Measurements from ENCODE around the gene IL5. TPM values are rescaled to one million over a fixed set of nuclear protein-coding genes. Genes with fewer than 3 reads are reported as not detected.
A peak's percentile ranks its signal among the peaks of the same experiment; 100 is the strongest.

The IL5 gene
- total RNA-seq, 2 experiments from 2014 or later = 0.71 TPM; not detected in 1

GRCh38 chr5:132505641-132506040, 37.7 kb downstream of the IL5 start:
- H3K9me3 Mint-ChIP-seq (ENCODE audit: insufficient read depth) = no peaks in the 10 kb centered on the region
- DNase-seq = no peak
- ChIA-PET POLR2A (interaction anchor here (1.2 kb wide), 1 partner anchor 51 kb away, joined by 3 read pairs; the partner anchor contains the start of gene RAD50), CTCF (interaction anchor here (0.9 to 13.6 kb wide), 14 partner anchors 9 to 485 kb away, joined by 3 to 400 read pairs (median 6); no protein-coding TSS in a partner anchor)
- H3K4me3 Mint-ChIP-seq = no peak overlapping the region
- peaks cover 19% of the 10 kb centered on the region for H3K4me1 Mint-ChIP-seq (ENCODE audit: low read depth)
- H3K27ac Mint-ChIP-seq = no peak overlapping the region
- H3K36me3 Mint-ChIP-seq (ENCODE audit: low read depth) = no peaks in the 10 kb centered on the region
- no peak for ATAC-seq
- H3K27me3 Mint-ChIP-seq (ENCODE audit: low read depth) = peaks cover 13% of the 10 kb centered on the region

- ChIA-PET POLR2A (no interaction called here), CTCF (interaction anchor here (1.0 to 13.6 kb wide), 5 partner anchors 22 to 336 kb away, joined by 3 to 400 read pairs (median 12); no protein-coding TSS in a partner anchor)
- DNase-seq (no peak), ATAC-seq (no peak)
- Mint-ChIP-seq H3K4me1 (ENCODE audit: low read depth) (peaks cover 27% of the 10 kb centered on the region), H3K36me3 (ENCODE audit: low read depth) (no peaks in the 10 kb centered on the region), H3K27me3 (ENCODE audit: low read depth) (peaks cover 10% of the 10 kb centered on the region), H3K27ac (no peak overlapping the region), H3K4me3 (no peak overlapping the region), H3K9me3 (ENCODE audit: insufficient read depth) (no peaks in the 10 kb centered on the region)
Observed at GRCh38 chr5:132504746-132505145, 38.6 kb downstream of the IL5 start.

GRCh38 chr5:132503244-132503643, 40.1 kb downstream of the IL5 start:
- Mint-ChIP-seq H3K27ac (no peak overlapping the region), H3K27me3 (ENCODE audit: low read depth) (peaks cover 9% of the 10 kb centered on the region), H3K4me3 (no peak overlapping the region), H3K9me3 (ENCODE audit: insufficient read depth) (no peaks in the 10 kb centered on the region), H3K36me3 (ENCODE audit: low read depth) (no peaks in the 10 kb centered on the region), H3K4me1 (ENCODE audit: low read depth) (peaks cover 37% of the 10 kb centered on the region)
- POLR2A ChIA-PET = interaction anchor here (0.9 to 18.3 kb wide), 2 partner anchors 23 to 93 kb away, joined by 3 to 720 read pairs; partner anchors contain the start of gene IRF1
- CTCF ChIA-PET = interaction anchor here (1.2 to 13.6 kb wide), 4 partner anchors 92 to 316 kb away, joined by 3 to 400 read pairs (median 50); no protein-coding TSS in a partner anchor
- no peak for ATAC-seq
- DNase-seq = no peak

- no peak overlapping the region for H3K4me3 Mint-ChIP-seq
- no peaks in the 10 kb centered on the region for H3K36me3 Mint-ChIP-seq (ENCODE audit: low read depth)
- H3K27ac Mint-ChIP-seq = no peak overlapping the region
- ATAC-seq (no peak), DNase-seq (no peak)
- H3K27me3 Mint-ChIP-seq (ENCODE audit: low read depth) = peaks cover 6% of the 10 kb centered on the region
- no peaks in the 10 kb centered on the region for H3K9me3 Mint-ChIP-seq (ENCODE audit: insufficient read depth)
- POLR2A ChIA-PET = interaction anchor here (0.9 to 18.3 kb wide), 4 partner anchors 22 to 112 kb away, joined by 3 to 720 read pairs (median 4); partner anchors contain the start of gene IRF1
- CTCF ChIA-PET = interaction anchor here (0.8 to 13.6 kb wide), 17 partner anchors 9 to 312 kb away, joined by 3 to 400 read pairs (median 16); partner anchors contain the start of genes IRF1 and SLC22A5
- H3K4me1 Mint-ChIP-seq (ENCODE audit: low read depth) = peaks cover 47% of the 10 kb centered on the region
Observed at GRCh38 chr5:132501961-132502931, 41.1 kb downstream of the IL5 start.

- H3K27ac Mint-ChIP-seq = no peak overlapping the region
- no peak overlapping the region for H3K4me3 Mint-ChIP-seq
- H3K4me1 Mint-ChIP-seq (ENCODE audit: low read depth) = peaks cover 49% of the 10 kb centered on the region
- DNase-seq = no peak
- ATAC-seq = no peak
- H3K27me3 Mint-ChIP-seq (ENCODE audit: low read depth) = peaks cover 6% of the 10 kb centered on the region
- H3K36me3 Mint-ChIP-seq (ENCODE audit: low read depth) = no peaks in the 10 kb centered on the region
- ChIA-PET CTCF (interaction anchor here (0.8 to 13.6 kb wide), 29 partner anchors 10 to 383 kb away, joined by 3 to 400 read pairs (median 7); partner anchors contain the start of genes IRF1 and SLC22A5), POLR2A (interaction anchor here (0.6 to 18.3 kb wide), 7 partner anchors 9 to 115 kb away, joined by 3 to 720 read pairs (median 5); partner anchors contain the start of gene IRF1)
- H3K9me3 Mint-ChIP-seq (ENCODE audit: insufficient read depth) = no peaks in the 10 kb centered on the region
Observed at GRCh38 chr5:132501629-132501956, 41.7 kb downstream of the IL5 start.

- H3K4me1 Mint-ChIP-seq (ENCODE audit: low read depth) = peaks cover 45% of the 10 kb centered on the region
- peak; percentile 25 for ATAC-seq
- no peaks in the 10 kb centered on the region for H3K36me3 Mint-ChIP-seq (ENCODE audit: low read depth)
- peak overlapping the region; percentile 81 for H3K27ac Mint-ChIP-seq
- H3K9me3 Mint-ChIP-seq (ENCODE audit: insufficient read depth) = no peaks in the 10 kb centered on the region
- CTCF ChIA-PET = interaction anchor here (0.6 to 13.6 kb wide), 53 partner anchors 8 to 440 kb away, joined by 3 to 400 read pairs (median 4); partner anchors contain the start of genes IRF1 and SLC22A5
- peaks cover 5% of the 10 kb centered on the region for H3K27me3 Mint-ChIP-seq (ENCODE audit: low read depth)
- POLR2A ChIA-PET = interaction anchor here (0.6 to 18.3 kb wide), 8 partner anchors 8 to 114 kb away, joined by 3 to 720 read pairs (median 4); partner anchors contain the start of gene IRF1
- H3K4me3 Mint-ChIP-seq = no peak overlapping the region
- DNase-seq = peak; percentile 85
Observed at GRCh38 chr5:132500931-132501628, 42.2 kb downstream of the IL5 start.

GRCh38 chr5:132500244-132500930, 42.9 kb downstream of the IL5 start:
- DNase-seq = no peak
- ChIA-PET CTCF (interaction anchor here (0.6 to 13.6 kb wide), 53 partner anchors 8 to 440 kb away, joined by 3 to 400 read pairs (median 4); partner anchors contain the start of genes IRF1 and SLC22A5), POLR2A (interaction anchor here (0.7 to 18.3 kb wide), 6 partner anchors 20 to 114 kb away, joined by 3 to 720 read pairs (median 4); partner anchors contain the start of gene IRF1)
- Mint-ChIP-seq H3K4me3 (no peak overlapping the region), H3K36me3 (ENCODE audit: low read depth) (no peaks in the 10 kb centered on the region), H3K4me1 (ENCODE audit: low read depth) (peaks cover 45% of the 10 kb centered on the region), H3K9me3 (ENCODE audit: insufficient read depth) (no peaks in the 10 kb centered on the region), H3K27me3 (ENCODE audit: low read depth) (peaks cover 4% of the 10 kb centered on the region), H3K27ac (peak overlapping the region; percentile 60)
- ATAC-seq = no peak

GRCh38 chr5:132499440-132500243, 43.7 kb downstream of the IL5 start:
- Mint-ChIP-seq H3K4me1 (ENCODE audit: low read depth) (peaks cover 51% of the 10 kb centered on the region), H3K4me3 (no peak overlapping the region), H3K27ac (peak overlapping the region; percentile 60), H3K27me3 (ENCODE audit: low read depth) (peaks cover 4% of the 10 kb centered on the region), H3K9me3 (ENCODE audit: insufficient read depth) (no peaks in the 10 kb centered on the region), H3K36me3 (ENCODE audit: low read depth) (no peaks in the 10 kb centered on the region)
- CTCF ChIA-PET = interaction anchor here (0.8 to 13.6 kb wide), 19 partner anchors 9 to 385 kb away, joined by 3 to 400 read pairs (median 15); partner anchors contain the start of gene IRF1
- no peak for ATAC-seq
- POLR2A ChIA-PET = interaction anchor here (2.0 to 18.3 kb wide), 3 partner anchors 20 to 113 kb away, joined by 10 to 720 read pairs (median 74); partner anchors contain the start of gene IRF1
- no peak for DNase-seq

GRCh38 chr5:132498686-132499271, 44.5 kb downstream of the IL5 start:
- H3K4me3 Mint-ChIP-seq = no peak overlapping the region
- ATAC-seq = no peak
- H3K36me3 Mint-ChIP-seq (ENCODE audit: low read depth) = no peaks in the 10 kb centered on the region
- no peaks in the 10 kb centered on the region for H3K9me3 Mint-ChIP-seq (ENCODE audit: insufficient read depth)
- DNase-seq = peak; percentile 22
- ChIA-PET CTCF (interaction anchor here (0.7 to 13.6 kb wide), 11 partner anchors 34 to 322 kb away, joined by 3 to 400 read pairs (median 7); partner anchors contain the start of gene SLC22A5), POLR2A (interaction anchor here (3.9 to 18.3 kb wide), 4 partner anchors 19 to 88 kb away, joined by 44 to 720 read pairs (median 78); partner anchors contain the start of gene IRF1)
- peaks cover 60% of the 10 kb centered on the region for H3K4me1 Mint-ChIP-seq (ENCODE audit: low read depth)
- peak overlapping the region; percentile 60 for H3K27ac Mint-ChIP-seq
- H3K27me3 Mint-ChIP-seq (ENCODE audit: low read depth) = peaks cover 4% of the 10 kb centered on the region

All from activated CD8-positive, alpha-beta T cell treated with anti-CD3 and anti-CD28 coated beads, Interleukin-2, amount 10 ng/mL, durations not matched to agents 7 days and 5 days (primary cell).